Measurements from ENCODE around the gene ENO1.

ENO1 gene

GRCh38 chr1:8870616-8871538, 7.6 kb downstream of the ENO1 start:
- DNase-seq: no peak

GRCh38 chr1:8870103-8870502, 8.4 kb downstream of the ENO1 start:
- DNase-seq: no peak

- no peak for DNase-seq
Measured at GRCh38 chr1:8867878-8868567, 10.5 kb downstream of the ENO1 start.

- no peak for DNase-seq
Measured at GRCh38 chr1:8866792-8867415, 11.6 kb downstream of the ENO1 start.

- DNase-seq: no peak
Measured at GRCh38 chr1:8866173-8866791, 12.2 kb downstream of the ENO1 start.

GRCh38 chr1:8864713-8865344, 13.7 kb downstream of the ENO1 start:
- no peak for DNase-seq

GRCh38 chr1:8863794-8864233, 14.7 kb downstream of the ENO1 start:
- no peak for DNase-seq

- no peak for DNase-seq
Measured at GRCh38 chr1:8863138-8863537, 15.3 kb downstream of the ENO1 start.

GRCh38 chr1:8862528-8862927, 16.0 kb downstream of the ENO1 start:
- no peak for DNase-seq

- no peak for DNase-seq
Measured at GRCh38 chr1:8860738-8861516, 17.6 kb downstream of the ENO1 start.

GRCh38 chr1:8858888-8859706, 19.4 kb downstream of the ENO1 start:
- peak; percentile 68 for DNase-seq

- peak; percentile 86 for DNase-seq
Measured at GRCh38 chr1:8858112-8858668, 20.3 kb downstream of the ENO1 start.

GRCh38 chr1:8856689-8857412, 21.6 kb downstream of the ENO1 start:
- DNase-seq: no peak

GRCh38 chr1:8854240-8854639, 24.2 kb downstream of the ENO1 start:
- no peak for DNase-seq

- no peak for DNase-seq
Measured at GRCh38 chr1:8851060-8851459, 27.4 kb downstream of the ENO1 start.

GRCh38 chr1:8848663-8849386, 29.7 kb downstream of the ENO1 start:
- DNase-seq: peak; percentile 89

- DNase-seq: no peak
Measured at GRCh38 chr1:8847990-8848389, 30.5 kb downstream of the ENO1 start.

GRCh38 chr1:8846263-8846662, 32.2 kb downstream of the ENO1 start:
- DNase-seq: no peak

Data from fibroblast of skin of scalp (primary cell).